GM18909 (cell line): Measurements from ENCODE around the gene PCDHA1.

ENCODE experiments used
- ATAC-seq: cut with Tn5 transposase; IDR thresholded peaks from one replicate; pipeline ENCODE4 v1.9.1; 2021; ENCODE audit warnings: mild to moderate bottlenecking; ENCODE audit not compliant: unreplicated experiment, poor library complexity

PCDHA1 gene

DNA sequence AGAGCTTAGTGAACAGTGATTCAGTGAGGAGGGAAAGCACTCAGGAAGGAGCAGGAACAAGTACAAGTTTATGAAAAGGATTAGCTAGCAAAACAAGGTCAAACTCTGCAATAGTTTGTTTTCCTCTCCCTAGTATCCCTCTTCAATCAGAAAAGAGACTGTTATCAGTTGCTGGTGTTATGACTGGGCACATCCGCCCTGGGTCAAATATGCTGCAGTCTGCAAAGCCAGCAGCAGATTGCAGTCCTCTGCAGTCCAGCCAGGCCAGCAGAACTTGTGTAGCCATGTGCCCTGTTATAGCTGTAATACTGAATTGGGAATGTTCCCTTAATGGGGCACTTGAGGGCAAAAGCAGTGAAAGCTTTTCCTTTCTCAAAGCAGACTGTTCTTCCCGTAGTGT lies 192.3 kb downstream of the PCDHA1 start:
- no peak for ATAC-seq

DNA sequence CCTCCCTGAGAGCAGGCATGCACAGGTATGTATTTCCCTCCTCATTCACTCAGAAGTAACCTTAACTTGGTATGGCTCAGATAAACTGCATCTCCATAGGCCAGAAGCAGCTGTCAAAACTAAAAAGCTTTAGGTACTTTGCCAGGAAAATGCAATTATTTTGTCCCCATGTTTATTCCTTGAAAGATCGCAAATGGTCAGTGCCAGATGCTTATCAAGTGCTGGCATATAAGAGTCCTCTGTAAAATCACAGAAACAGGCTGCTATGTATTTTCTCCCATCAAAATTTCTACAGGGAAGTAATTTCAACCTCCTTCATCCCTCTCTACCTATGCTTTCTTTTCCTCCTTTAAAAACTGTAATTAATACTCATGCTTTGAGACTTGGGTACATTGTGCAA lies 193.0 kb downstream of the PCDHA1 start:
- no peak for ATAC-seq

DNA sequence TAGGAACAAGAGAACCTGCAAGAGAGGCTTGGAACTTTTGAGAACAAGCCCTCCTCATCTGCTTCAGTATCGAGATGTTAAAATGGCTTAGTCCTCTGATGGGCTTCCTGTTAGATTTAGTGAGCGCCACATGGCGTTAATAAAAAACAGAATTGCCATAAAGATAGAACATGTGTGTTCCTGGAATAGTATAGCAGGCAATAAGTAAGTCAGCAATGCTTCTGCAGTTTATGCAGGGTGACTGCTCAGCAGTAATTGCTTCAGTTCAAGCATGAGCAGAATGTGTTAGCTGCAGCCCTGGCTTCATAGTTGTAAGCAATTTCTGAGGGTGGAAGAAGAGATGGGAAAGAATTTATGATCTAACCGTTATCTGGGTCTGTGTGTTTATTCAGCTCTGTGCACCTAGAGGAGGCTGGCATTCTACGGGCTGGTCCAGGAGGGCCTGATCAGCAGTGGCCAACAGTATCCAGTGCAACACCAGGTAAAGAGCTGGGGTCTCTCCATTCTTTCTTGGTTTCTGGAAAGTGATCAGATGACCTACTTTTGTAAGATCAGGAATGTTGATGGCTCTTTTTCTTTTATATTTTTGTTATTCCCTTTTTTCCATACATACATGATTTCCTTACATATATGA lies 196.3 kb downstream of the PCDHA1 start:
- no peak for ATAC-seq

DNA sequence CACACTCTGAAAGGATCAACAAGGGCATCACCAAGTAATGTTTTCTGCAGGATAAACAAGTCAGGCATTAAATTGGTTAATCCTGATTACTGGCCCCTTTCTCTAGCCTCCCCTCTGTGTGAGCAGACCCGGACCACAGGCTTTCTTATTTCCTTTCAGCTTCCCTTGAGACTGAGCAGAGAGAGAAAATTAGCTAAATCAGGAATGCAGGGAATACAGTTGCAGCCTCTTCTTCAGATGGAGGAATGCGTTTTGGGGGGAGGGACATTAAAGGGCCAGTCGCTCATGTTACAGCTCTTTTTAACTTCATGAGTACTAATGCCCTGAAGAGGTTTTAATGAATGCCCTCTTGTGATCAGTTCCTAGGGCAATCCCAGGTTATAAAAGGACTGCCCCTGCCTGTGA lies 200.2 kb downstream of the PCDHA1 start:
- no peak for ATAC-seq

DNA sequence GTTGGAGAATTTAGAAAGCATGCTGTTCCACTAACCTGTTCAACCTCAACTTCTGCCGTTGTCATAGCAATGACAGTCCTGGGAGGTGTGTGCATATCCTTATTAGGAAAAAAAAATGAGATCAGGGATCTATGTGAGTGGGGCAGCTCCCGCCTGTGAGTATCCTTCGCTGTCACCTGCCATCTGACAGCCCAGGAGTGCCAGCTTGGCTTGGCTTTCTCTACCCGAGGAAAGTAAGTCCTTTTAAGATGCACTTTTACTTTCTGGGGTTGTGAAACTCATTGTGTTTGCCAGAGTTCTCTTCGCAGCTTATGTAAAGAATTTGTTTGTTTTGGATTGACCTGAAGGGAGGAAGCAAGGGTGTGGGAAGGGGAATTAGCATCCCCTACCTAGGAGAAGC lies 202.2 kb downstream of the PCDHA1 start:
- ATAC-seq: no peak

DNA sequence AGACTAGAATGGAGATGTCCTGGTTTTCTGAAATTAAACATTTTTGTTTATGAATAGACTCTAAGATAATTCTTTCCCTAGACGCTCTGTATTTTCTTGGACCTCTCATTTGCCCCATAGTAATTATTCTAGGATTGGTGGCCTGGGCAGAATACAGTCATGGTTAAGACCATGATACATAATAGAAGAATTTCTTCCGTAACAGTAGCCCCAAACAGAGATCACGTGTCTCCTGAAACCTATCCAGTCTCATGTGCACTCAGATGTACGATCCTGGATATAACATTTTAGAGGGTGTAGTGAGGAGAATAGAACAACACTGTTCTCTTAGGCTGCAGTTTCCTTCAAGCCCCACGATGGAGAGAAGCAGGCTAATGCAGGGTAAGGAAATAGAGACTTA lies 202.7 kb downstream of the PCDHA1 start:
- ATAC-seq: no peak

DNA sequence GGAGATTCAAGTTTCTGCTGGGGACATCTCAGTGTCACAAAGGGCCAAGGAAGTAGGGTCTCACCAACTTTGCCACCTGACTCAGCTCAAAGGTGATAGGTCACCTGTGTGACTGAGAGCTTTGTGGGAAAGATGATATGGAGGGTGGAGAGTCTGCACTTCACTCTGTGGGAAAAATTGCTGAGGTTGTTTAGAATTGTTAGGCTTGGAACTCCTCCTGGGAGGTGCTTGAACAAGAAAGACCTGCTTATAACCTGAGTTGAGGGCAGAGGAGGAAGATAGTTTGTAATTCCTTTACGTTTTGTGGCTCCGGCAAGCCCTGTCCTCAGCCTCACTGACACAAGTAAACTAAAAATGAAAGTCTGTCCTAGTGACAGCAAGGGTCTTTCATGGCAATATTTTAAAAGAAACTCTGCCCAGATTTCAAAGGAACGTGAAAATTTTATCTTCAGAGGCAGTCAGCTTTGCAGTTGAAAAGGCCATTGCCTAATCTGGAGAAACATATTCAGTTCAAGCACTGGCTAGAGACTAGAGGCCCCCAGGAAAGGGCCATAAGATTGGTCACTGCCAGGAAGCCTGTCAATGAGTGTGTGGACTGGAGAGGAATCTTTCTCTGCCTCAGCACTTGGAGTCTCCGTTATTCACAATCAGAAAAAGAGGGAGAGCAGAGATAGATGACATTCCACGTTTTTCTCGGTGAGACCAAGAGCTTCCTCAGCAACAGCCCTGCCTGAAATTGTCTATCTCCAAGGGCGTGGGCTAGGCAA lies 203.5 kb downstream of the PCDHA1 start:
- ATAC-seq: no peak

DNA sequence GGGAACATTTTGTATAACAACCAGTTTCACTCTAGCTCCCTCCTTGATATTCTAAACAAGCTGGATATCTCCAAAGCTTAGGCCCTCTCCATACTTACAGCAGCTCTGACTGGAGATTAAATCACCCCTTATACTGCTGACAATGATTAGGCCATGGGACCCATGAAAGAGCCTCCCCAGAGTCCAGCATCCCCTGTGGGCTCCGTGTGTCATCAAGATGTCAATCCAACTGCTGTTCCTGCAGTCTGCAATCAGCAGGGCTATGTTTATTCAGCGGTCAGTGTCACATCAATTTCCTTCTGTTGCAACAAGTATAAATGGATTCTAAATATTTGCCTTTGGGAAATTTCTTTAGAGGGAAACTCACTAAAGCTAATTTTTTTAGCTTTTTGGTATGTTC lies 206.9 kb downstream of the PCDHA1 start:
- ATAC-seq: no peak

DNA sequence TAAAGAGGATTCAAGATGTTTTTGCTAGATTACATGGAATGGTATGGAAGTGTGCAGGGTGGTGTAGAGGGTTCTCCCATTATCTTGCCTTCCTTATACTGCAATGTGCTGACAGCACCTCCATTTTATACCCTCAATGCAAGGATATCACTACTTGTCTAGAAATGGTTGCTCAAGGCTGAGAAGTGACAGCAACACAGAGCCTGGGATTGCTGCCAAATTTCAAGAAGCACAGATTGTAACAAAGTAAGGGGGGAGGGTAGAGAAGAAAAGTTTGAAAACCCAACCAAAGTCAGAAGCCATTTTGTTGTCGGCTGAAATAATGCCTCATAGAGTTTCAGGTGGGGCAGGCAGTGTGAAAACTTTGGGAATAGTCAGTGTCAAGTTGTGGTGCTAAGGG lies 210.1 kb downstream of the PCDHA1 start:
- ATAC-seq: no peak

DNA sequence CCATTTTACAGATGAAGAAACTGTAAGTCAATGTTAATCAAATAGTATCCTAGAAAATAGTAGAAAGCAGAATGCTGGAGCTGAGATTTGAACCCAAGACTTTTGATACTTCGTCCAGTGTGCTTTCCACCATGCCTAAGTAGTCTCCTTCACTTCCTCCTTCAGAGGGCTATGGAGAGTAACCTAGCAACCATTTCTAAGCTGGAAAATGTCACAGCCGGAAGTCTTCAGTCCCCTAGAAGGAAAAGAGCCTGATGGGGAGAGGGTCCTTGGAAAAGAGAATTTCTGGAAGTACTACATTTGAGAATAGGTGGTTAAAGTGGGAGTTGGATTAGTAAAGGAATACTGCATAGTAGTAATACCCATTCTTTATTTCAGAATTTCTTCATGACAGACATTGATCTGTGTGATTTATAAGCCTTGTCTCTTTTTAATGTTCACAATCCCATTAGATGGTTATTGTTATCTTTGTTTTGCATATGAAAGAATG lies 213.0 kb downstream of the PCDHA1 start:
- ATAC-seq: no peak

DNA sequence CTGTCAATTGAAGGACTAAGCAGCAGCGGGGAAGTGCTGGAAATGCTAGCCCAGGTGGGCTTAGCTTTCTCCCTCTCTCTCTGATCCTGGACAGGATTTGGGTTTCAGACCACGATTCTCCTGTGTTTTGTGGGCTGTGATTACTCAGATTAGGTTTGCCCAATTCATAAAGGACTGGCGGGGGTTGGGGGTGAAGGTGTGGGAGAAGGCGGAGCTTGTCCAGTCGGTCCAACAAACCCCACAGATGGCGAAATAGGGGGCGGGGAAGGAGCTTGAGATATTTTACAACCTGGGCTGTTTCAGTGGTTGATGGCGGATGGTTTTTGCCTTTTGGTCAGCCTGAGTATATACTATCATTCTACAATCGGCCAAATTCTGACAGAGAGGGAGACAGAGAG lies 215.5 kb downstream of the PCDHA1 start:
- ATAC-seq: no peak

DNA sequence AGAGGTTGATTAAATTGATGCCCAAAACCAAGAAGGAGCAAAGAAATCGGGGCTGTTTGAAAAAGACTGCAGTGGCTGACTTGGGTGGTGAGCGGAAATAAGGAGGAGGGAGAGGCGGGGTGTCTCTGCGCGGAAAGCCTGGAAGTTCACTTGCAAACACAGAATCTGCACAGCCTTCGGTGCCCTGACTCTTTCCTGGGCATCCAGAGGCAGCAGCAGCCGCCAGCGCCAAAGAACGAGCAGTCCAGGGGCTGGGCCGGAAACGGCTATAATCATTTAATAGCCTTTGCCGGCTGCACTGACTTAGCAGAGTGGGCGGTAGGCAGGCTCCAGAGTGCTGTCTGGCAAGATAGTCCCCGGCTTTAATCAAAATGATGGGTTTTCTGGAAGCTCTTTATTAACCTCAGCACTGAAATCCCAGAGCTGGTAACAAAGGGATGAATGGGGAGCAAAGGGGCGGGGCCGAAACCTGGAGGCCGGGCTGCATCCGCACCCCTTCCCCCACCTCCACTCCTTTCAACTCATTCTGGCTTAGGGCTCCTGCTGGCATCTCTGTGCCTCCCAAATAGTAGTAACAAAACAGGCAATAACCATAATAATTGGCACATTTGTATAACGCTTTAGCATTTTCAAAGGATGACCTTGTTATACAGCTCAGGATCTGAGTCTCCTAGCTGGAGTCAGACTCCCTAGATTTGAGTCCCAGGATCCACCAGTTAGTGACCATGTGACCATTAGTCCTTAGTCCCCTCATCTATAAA lies 216.1 kb downstream of the PCDHA1 start:
- ATAC-seq: no peak

DNA sequence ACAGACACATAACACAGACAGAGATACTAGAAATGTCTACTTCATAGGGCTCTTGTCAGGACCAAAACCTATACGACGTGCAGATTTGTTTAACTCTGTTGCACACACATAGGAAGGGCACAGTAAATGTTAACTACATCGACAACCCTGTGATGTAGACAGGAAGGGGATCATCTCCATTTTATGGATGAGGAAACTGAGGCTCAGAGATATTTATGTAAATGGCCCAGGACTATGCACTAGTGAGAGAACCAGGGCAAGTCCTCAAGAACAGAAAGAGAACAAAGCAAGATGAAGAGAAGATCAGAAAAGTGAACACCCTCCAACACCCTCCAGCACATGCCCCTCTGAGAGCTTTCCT lies 216.6 kb downstream of the PCDHA1 start:
- no peak for ATAC-seq

DNA sequence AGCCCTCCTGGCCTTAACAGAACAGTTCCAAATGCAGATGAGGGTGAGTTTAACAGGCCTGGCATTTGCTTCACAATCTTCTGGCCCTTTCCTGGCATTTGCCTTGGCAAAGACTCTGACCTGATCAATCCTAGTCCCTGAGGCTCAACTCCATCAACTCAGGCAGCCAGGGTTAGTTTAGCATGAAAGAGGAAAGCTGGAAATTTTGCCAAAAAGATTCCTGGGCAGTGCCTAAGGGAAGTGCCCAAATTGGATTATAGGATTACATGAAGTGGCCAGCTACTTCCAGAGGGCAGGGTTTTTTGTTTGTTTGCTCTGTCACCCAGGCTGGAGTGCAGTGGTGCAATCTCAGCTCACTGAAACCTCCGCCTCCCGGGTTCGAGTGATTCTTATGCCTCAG lies 217.1 kb downstream of the PCDHA1 start:
- ATAC-seq: no peak

DNA sequence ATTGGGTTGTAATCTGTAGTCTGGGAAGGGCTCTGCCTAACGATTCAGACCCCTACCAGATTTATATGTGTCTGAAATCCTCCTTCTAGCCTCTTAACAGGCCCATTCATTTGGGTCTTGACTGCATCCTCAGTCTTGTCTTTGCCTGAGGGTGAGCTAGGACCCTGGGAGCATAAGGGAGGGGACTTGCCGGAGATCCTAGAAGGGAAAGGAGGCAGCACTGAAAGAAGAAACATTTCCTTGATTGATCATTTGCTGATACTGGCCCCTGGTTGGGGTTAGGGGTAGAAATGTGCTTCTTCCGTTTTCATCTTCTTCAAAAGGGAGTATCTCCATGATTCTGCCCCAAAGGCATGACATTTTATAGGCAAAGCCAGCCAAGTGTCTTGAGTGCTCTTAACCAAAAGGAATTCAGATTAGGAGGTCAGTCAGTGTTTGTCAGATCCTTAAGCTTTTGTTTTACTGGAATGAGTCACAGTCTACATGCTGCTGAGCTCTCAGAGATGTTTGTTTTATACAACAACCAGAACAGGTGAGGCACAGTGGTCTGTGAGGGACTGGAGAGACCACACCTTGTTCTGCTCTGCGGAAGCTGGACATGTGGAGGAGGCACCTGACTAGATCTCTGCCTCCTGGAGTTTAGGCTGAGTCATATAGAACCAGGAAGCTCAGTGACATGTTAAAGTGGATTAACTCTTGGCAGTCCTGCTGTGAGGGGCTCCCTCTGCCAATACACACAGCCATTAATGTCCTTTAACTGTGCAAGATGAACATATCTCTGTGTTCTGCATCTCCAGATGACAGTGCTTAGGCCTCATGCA lies 218.1 kb downstream of the PCDHA1 start:
- no peak for ATAC-seq

DNA sequence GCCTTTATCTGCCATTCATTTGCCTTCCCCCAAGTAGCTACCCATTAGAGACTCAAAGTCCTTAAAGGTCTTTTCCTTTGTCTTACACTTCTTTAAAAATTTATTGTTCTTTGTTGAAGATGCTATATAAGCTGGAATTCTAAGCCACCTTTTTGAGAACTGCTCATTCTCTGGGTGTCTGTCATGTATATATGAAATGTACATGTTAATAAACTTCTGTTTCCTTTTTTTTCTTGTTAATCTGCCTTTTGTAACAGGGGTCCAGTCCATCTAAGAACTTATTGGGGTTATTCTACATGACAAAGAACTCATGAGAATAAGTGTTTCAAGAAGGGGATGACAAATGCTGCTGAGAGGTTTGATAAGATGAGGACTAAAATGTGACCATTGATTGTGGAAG lies 221.9 kb downstream of the PCDHA1 start:
- no peak for ATAC-seq

DNA sequence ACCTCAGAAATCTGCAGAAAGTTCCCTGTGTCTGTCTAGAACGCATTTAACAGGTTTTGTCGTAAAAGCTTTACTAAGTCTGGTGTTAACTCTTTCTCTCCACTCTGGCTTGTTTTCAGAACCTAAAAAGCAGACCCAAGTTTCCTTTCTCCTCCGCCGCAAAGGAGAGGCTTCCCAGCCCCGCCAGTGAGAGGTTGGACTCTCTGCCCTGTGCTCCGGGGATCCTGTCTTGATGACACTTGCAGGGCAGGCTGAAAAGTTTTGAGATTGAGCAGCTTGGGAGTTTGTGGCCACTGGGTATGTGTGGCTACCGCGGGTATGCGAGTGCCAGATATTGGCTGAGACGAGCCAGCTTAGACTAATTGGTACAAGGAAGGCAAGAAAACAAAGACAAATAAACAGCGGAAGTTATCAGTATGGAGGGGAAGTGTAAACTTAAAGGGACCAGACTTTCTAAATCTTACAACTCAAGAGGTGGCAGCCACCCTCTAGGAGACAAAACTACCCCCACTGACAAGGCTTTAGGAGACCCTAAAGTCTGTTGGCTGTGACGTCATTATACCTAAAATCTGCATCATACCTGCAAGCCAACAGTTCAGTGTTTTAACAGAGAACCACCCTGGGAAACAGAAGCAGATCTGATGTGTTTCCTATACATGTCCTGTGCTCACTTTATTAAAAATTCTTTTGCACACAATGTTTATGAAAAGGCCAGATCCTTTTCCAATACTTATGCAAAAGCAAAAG lies 224.3 kb downstream of the PCDHA1 start:
- no peak for ATAC-seq

DNA sequence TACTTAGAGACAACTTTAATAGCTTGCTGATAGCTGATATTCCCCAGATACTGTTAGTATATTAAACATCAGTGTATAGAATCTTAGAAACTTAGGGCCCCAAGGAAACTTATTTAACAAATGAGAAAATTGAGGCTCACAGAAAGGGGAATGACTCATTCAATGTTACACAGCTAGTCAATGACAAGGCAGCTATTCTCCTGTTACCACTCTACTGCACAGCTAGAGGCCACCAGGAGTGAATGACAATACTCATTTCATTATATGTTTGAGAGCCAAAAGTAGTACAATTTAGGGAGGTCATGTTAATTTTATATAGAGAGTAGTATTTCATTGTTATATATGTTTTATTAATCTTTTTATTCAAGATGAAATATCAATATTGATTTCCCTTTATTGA lies 232.0 kb downstream of the PCDHA1 start:
- no peak for ATAC-seq

DNA sequence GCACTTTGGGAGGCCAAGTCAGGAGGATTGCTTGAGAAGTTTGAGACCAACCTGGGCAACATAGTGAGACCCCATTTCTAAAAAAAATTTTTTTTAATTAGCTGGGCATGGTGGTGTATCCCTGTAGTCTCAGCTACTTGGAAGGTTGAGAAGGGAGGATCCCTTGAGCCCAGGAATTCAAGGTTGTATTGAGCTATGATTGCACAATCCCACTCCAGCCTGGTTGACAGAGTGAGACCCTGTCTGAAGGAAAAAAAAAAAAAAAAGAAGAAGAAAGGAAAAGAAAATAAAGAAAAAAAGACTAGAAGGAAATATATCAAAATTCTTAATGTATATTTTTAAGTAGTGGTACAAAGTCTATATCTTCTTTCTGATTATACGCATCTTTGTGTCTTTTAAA lies 236.4 kb downstream of the PCDHA1 start:
- no peak for ATAC-seq

DNA sequence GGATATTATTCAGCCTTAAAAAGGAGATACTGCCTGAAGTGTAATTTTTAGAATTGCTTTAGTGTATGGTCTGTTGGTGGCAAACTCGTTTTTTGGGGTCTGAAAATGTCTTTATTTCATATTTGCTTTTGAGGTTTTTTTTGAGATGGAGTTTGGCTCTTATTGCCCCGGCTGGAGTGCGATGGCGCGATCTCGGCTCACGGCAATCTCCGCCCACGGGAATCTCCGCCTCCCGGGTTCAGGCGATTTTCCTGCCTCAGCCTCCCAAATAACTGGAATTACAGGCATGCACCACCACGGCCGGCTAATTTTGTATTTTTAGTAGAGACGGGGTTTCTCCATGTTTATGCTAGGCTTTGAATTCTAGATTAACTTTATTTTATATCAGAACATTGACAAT lies 245.1 kb downstream of the PCDHA1 start:
- ATAC-seq: no peak
